ENCODE results near the gene HOXC13. TPM values are rescaled to one million over a fixed set of nuclear protein-coding genes. Genes with fewer than 3 reads are reported as not detected.

Gene HOXC13
- total and polyA plus RNA-seq, 2 donors (not counting 1 experiment from before 2014, with no cell fraction given) = not detected

DNA sequence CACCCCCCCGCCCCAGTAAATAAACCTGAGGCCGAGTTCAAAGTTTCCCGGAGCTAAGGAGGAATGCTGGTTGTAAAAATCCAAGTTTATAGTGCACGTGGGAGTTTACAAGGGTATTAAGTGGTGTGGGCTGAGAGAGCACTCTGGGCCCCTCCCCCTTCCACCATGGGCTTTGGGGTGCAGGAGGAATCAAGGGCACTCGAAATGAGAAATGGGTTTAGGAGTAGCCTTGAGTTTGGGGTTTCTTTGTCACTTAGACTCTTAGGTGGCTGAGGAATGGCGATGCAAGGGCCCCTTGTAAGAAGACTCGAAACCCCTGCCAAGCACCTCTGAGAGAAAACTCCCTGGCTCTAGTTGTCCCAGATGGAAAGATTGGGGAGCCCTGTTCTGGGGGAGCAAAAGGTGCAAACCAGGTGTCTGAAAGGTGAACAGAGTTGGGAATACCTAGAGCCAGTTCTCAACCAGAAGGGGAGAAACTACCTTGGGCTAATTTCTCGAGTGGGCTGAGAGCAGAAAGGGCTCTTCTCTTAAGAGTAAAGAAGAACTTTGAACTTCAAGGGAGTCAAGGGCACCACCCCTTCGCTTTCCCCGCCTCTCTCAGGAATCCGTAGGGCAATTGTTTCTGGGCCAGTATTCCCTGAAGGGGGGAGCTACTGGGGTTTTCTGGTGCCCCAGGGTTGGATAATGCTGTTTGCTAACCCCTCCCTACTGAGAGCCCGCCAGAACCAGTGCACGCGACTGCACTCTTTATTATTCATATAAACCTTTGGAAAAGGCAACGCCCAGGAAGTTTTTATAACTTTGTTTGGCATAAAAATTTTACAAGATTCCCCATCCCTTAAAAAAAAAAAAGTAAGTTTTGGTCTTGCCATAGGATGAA lies 40.1 kb downstream of the HOXC13 start:
- H3K27me3 ChIP-seq (ENCODE audit: control insufficient read depth, insufficient read depth, low read length) = peaks cover 92% of the 10 kb centered on the region
- TF ChIP-seq CTCF (conservative IDR thresholded peaks at IDR 0.05 in 1 of 2, IDR thresholded peaks at IDR 0.05 in 1 of 2; ENCODE audit: low read depth in 1 of 2, low read length in 2 of 2) = no peak
- TF ChIP-seq EZH2 (IDR thresholded peaks at IDR 0.05; ENCODE audit: low read length, missing control alignments) = no peak
- H3K4me2 ChIP-seq (ENCODE audit: extremely low read depth, insufficient read depth, low read length) = no peak overlapping the region
- H3K4me1 ChIP-seq (ENCODE audit: control insufficient read depth, extremely low read depth, insufficient read depth, low read length) = no peaks in the 10 kb centered on the region
- H3K36me3 ChIP-seq (ENCODE audit: control insufficient read depth, insufficient read depth, low read length) = no peaks in the 10 kb centered on the region
- H3K9ac ChIP-seq (ENCODE audit: insufficient read depth, low read length) = no peak overlapping the region
- no peaks in the 10 kb centered on the region for H3K9me3 ChIP-seq (ENCODE audit: control insufficient read depth, insufficient read depth, low read depth, low read length)
- no peaks in the 10 kb centered on the region for H3K79me2 ChIP-seq (ENCODE audit: control insufficient read depth, insufficient read depth, low read length)
- no peak overlapping the region for H2AFZ ChIP-seq (ENCODE audit: low read length)
- no peak overlapping the region for H3K27ac ChIP-seq (ENCODE audit: insufficient read depth, low read length)
- no peaks in the 10 kb centered on the region for H4K20me1 ChIP-seq (ENCODE audit: control insufficient read depth, extremely low read depth, insufficient read depth, low read length)
- DNase-seq (ENCODE audit: low read depth in 2 of 2) = no peak
- no peak overlapping the region for H3K4me3 ChIP-seq (replicated peaks in 1 of 4; ENCODE audit: control extremely low read depth in 1 of 4, insufficient read depth in 1 of 4, low read depth in 3 of 4, low read length in 4 of 4)

GRCh38 chr12:53980104-53980801 lies 41.6 kb downstream of the HOXC13 start:
- Histone ChIP-seq H3K9ac (ENCODE audit: insufficient read depth, low read length) (no peak overlapping the region), H2AFZ (ENCODE audit: low read length) (no peak overlapping the region), H3K36me3 (ENCODE audit: control insufficient read depth, insufficient read depth, low read length) (no peaks in the 10 kb centered on the region), H3K27me3 (ENCODE audit: control insufficient read depth, insufficient read depth, low read length) (peaks cover 91% of the 10 kb centered on the region), H3K79me2 (ENCODE audit: control insufficient read depth, insufficient read depth, low read length) (no peaks in the 10 kb centered on the region), H3K4me1 (ENCODE audit: control insufficient read depth, extremely low read depth, insufficient read depth, low read length) (no peaks in the 10 kb centered on the region), H3K4me2 (ENCODE audit: extremely low read depth, insufficient read depth, low read length) (no peak overlapping the region), H3K9me3 (ENCODE audit: control insufficient read depth, insufficient read depth, low read depth, low read length) (no peaks in the 10 kb centered on the region), H4K20me1 (ENCODE audit: control insufficient read depth, extremely low read depth, insufficient read depth, low read length) (no peaks in the 10 kb centered on the region), H3K27ac (ENCODE audit: insufficient read depth, low read length) (no peak overlapping the region), H3K4me3 (replicated peaks in 1 of 4; ENCODE audit: control extremely low read depth in 1 of 4, insufficient read depth in 1 of 4, low read depth in 3 of 4, low read length in 4 of 4) (no peak overlapping the region)
- TF ChIP-seq EZH2 (IDR thresholded peaks at IDR 0.05; ENCODE audit: low read length, missing control alignments) = no peak
- TF ChIP-seq CTCF (conservative IDR thresholded peaks at IDR 0.05 in 1 of 2, IDR thresholded peaks at IDR 0.05 in 1 of 2; ENCODE audit: low read depth in 1 of 2, low read length in 2 of 2) = no peak
- no peak for DNase-seq (ENCODE audit: low read depth in 2 of 2)

GRCh38 chr12:53980802-53981496 lies 42.3 kb downstream of the HOXC13 start:
- H2AFZ ChIP-seq (ENCODE audit: low read length) = no peak overlapping the region
- no peak overlapping the region for H3K9ac ChIP-seq (ENCODE audit: insufficient read depth, low read length)
- no peaks in the 10 kb centered on the region for H3K36me3 ChIP-seq (ENCODE audit: control insufficient read depth, insufficient read depth, low read length)
- no peaks in the 10 kb centered on the region for H3K79me2 ChIP-seq (ENCODE audit: control insufficient read depth, insufficient read depth, low read length)
- no peaks in the 10 kb centered on the region for H4K20me1 ChIP-seq (ENCODE audit: control insufficient read depth, extremely low read depth, insufficient read depth, low read length)
- no peak for DNase-seq (ENCODE audit: low read depth in 2 of 2)
- H3K9me3 ChIP-seq (ENCODE audit: control insufficient read depth, insufficient read depth, low read depth, low read length) = no peaks in the 10 kb centered on the region
- H3K27me3 ChIP-seq (ENCODE audit: control insufficient read depth, insufficient read depth, low read length) = peaks cover 91% of the 10 kb centered on the region
- no peak overlapping the region for H3K4me3 ChIP-seq (replicated peaks in 1 of 4; ENCODE audit: control extremely low read depth in 1 of 4, insufficient read depth in 1 of 4, low read depth in 3 of 4, low read length in 4 of 4)
- no peak overlapping the region for H3K4me2 ChIP-seq (ENCODE audit: extremely low read depth, insufficient read depth, low read length)
- peak; percentile 57 for TF ChIP-seq EZH2 (IDR thresholded peaks at IDR 0.05; ENCODE audit: low read length, missing control alignments)
- no peak for TF ChIP-seq CTCF (conservative IDR thresholded peaks at IDR 0.05 in 1 of 2, IDR thresholded peaks at IDR 0.05 in 1 of 2; ENCODE audit: low read depth in 1 of 2, low read length in 2 of 2)
- no peaks in the 10 kb centered on the region for H3K4me1 ChIP-seq (ENCODE audit: control insufficient read depth, extremely low read depth, insufficient read depth, low read length)
- no peak overlapping the region for H3K27ac ChIP-seq (ENCODE audit: insufficient read depth, low read length)

Measured in fibroblast of lung (primary cell).